ENCODE measurements around the gene GPR132. TPM values are rescaled to one million over a fixed set of nuclear protein-coding genes. Genes with fewer than 3 reads are reported as not detected.

The GPR132 gene
- total and polyA plus RNA-seq, 2 donors (not counting 3 experiments of a cell fraction or from before 2014, with no cell fraction given), result not detected

GRCh38 chr14:105055736-105056302 lies 9.4 kb downstream of the GPR132 start:
- no peak overlapping the region for H3K4me2 ChIP-seq (ENCODE audit: insufficient read depth, low read length)
- dilution Hi-C loops (cut with MboI; ENCODE audit: extremely low pct_ligation_motif_present, low sequenced_read_pairs) (no loop called here), intact Hi-C loops (cut with micrococcal nuclease) (no loop called here)
- no peaks in the 10 kb centered on the region for H3K79me2 ChIP-seq (ENCODE audit: control insufficient read depth, insufficient read depth, low read length)
- FAIRE-seq (no peak), DNase-seq (ENCODE audit: low read depth, low spot score) (no peak)
- ChIA-PET CTCF (no interaction called here), POLR2A (no interaction called here)
- no peaks in the 10 kb centered on the region for H3K27me3 ChIP-seq (ENCODE audit: control insufficient read depth in 2 of 2, insufficient read depth in 2 of 2, low read length in 2 of 2)
- no peaks in the 10 kb centered on the region for H3K9me3 ChIP-seq (replicated peaks; ENCODE audit: control insufficient read depth, insufficient read depth, low read length)
- H3K4me1 ChIP-seq (ENCODE audit: control insufficient read depth, extremely low read depth, insufficient read depth, low read length), result peaks cover 12% of the 10 kb centered on the region
- no peak overlapping the region for H3K9ac ChIP-seq (replicated peaks; ENCODE audit: extremely low read depth, insufficient read depth, low read length)
- no peak overlapping the region for H3K27ac ChIP-seq (ENCODE audit: insufficient read depth, low read depth, low read length)
- H4K20me1 ChIP-seq (replicated peaks; ENCODE audit: control insufficient read depth, extremely low read depth, insufficient read depth, low read length), result no peaks in the 10 kb centered on the region
- H2AFZ ChIP-seq (ENCODE audit: low read depth, low read length), result no peak overlapping the region
- no peak overlapping the region for H3K4me3 ChIP-seq (replicated peaks in 1 of 3; ENCODE audit: insufficient read depth in 1 of 3, low read depth in 1 of 3, low read length in 3 of 3)
- no peaks in the 10 kb centered on the region for H3K36me3 ChIP-seq (ENCODE audit: control insufficient read depth in 2 of 2, extremely low read depth in 1 of 2, insufficient read depth in 2 of 2, low read length in 2 of 2)
- BruUV-seq (replicated peaks), result no TSS peak
- no peak for TF ChIP-seq POLR2A (IDR thresholded peaks at IDR 0.05; ENCODE audit: low read depth, low read length)
- H3K9me1 ChIP-seq (replicated peaks; ENCODE audit: control insufficient read depth, extremely low read depth, insufficient read depth, low read length), result no peaks in the 10 kb centered on the region

- intact Hi-C loops (cut with micrococcal nuclease), result no loop called here
- TF ChIP-seq POLR2AphosphoS5 (IDR thresholded peaks at IDR 0.05; ENCODE audit: insufficient read depth, low read depth, low read length) (no peak), GATA2 (IDR thresholded peaks at IDR 0.05; ENCODE audit: insufficient read depth, insufficient read length, low read depth, low read length) (no peak), MYC (IDR thresholded peaks at IDR 0.05; ENCODE audit: low read depth, low read length) (no peak), FOS (IDR thresholded peaks at IDR 0.05; ENCODE audit: borderline replicate concordance, insufficient read depth, low read length) (no peak), EZH2 (IDR thresholded peaks at IDR 0.05; ENCODE audit: borderline replicate concordance, low read depth, low read length, severe bottlenecking) (no peak), POLR2A (IDR thresholded peaks at IDR 0.05; ENCODE audit: low read depth, low read length) (no peak), MAX (IDR thresholded peaks at IDR 0.05; ENCODE audit: insufficient read depth, insufficient read length) (no peak), JUN (IDR thresholded peaks at IDR 0.05; ENCODE audit: borderline replicate concordance, insufficient read depth, insufficient read length, low read depth) (no peak)
- TF ChIP-seq, protein P1, sequence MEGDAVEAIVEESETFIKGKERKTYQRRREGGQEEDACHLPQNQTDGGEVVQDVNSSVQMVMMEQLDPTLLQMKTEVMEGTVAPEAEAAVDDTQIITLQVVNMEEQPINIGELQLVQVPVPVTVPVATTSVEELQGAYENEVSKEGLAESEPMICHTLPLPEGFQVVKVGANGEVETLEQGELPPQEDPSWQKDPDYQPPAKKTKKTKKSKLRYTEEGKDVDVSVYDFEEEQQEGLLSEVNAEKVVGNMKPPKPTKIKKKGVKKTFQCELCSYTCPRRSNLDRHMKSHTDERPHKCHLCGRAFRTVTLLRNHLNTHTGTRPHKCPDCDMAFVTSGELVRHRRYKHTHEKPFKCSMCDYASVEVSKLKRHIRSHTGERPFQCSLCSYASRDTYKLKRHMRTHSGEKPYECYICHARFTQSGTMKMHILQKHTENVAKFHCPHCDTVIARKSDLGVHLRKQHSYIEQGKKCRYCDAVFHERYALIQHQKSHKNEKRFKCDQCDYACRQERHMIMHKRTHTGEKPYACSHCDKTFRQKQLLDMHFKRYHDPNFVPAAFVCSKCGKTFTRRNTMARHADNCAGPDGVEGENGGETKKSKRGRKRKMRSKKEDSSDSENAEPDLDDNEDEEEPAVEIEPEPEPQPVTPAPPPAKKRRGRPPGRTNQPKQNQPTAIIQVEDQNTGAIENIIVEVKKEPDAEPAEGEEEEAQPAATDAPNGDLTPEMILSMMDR (IDR thresholded peaks at IDR 0.05; ENCODE audit: extremely low read depth in 1 of 2, insufficient read depth in 1 of 2, low read depth in 1 of 2, low read length in 2 of 2), result no peak
- Histone ChIP-seq H3K4me1 (ENCODE audit: control insufficient read depth, extremely low read depth, insufficient read depth, low read length) (peaks cover 9% of the 10 kb centered on the region), H3K4me3 (replicated peaks in 1 of 3; ENCODE audit: insufficient read depth in 1 of 3, low read depth in 1 of 3, low read length in 3 of 3) (no peak overlapping the region), H2AFZ (ENCODE audit: low read depth, low read length) (no peak overlapping the region), H3K36me3 (ENCODE audit: control insufficient read depth in 2 of 2, extremely low read depth in 1 of 2, insufficient read depth in 2 of 2, low read length in 2 of 2) (no peaks in the 10 kb centered on the region), H3K27ac (ENCODE audit: insufficient read depth, low read depth, low read length) (no peak overlapping the region), H4K20me1 (replicated peaks; ENCODE audit: control insufficient read depth, extremely low read depth, insufficient read depth, low read length) (no peaks in the 10 kb centered on the region), H3K27me3 (ENCODE audit: control insufficient read depth in 2 of 2, insufficient read depth in 2 of 2, low read length in 2 of 2) (no peaks in the 10 kb centered on the region), H3K9ac (replicated peaks; ENCODE audit: extremely low read depth, insufficient read depth, low read length) (no peak overlapping the region), H3K79me2 (ENCODE audit: control insufficient read depth, insufficient read depth, low read length) (no peaks in the 10 kb centered on the region), H3K9me3 (replicated peaks; ENCODE audit: control insufficient read depth, insufficient read depth, low read length) (no peaks in the 10 kb centered on the region), H3K9me1 (replicated peaks; ENCODE audit: control insufficient read depth, extremely low read depth, insufficient read depth, low read length) (no peaks in the 10 kb centered on the region), H3K4me2 (ENCODE audit: insufficient read depth, low read length) (no peak overlapping the region)
- DNase-seq (ENCODE audit: low read depth, low spot score) (no peak), FAIRE-seq (no peak)
- BruUV-seq (replicated peaks), result no TSS peak
- ChIA-PET CTCF (no interaction called here), POLR2A (no interaction called here)
- dilution Hi-C loops (cut with MboI; ENCODE audit: extremely low pct_ligation_motif_present, low sequenced_read_pairs), result no loop called here
Observed at GRCh38 chr14:105055334-105055733, 9.9 kb downstream of the GPR132 start.
